Activated gamma-delta T cell treated with Interleukin-2 at 50 U/mL for 16 hours (primary cell): ENCODE results near the gene SH3GLB2.
"Not testable (repeated sequence)": the region's sequence is repeated elsewhere in the genome, so short reads cannot be mapped to it uniquely, and the experiment has no call there.

Experiments
- DNase-seq: peaks from one replicate; pipeline ENCODE4 v3.0.0-alpha.2; 2020

SH3GLB2 gene

DNA sequence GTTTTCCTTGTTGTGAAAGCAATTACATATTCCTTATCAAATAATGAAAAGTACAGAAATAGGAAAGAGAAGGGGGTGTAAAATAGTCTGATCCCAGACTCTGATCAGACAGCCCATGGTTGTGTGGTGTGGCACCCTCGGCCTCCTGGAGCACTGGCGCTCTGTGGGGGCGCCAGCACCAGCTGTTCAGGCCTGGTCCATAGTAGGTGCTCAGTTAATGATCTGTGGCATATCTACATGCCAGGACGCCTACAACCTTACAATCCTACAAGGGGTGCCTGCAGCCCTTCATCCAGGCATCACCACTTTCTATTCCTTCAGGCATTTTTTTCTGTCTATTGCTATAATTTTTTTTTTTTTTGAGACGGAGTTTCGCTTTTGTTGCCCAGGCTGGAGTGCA, 24.9 kb upstream of the SH3GLB2 start:
- no peak for DNase-seq

GRCh38 chr9:129052592-129052991, 24.5 kb upstream of the SH3GLB2 start:
- DNase-seq = no peak

GRCh38 chr9:129042016-129042415, 13.9 kb upstream of the SH3GLB2 start:
- no peak for DNase-seq

GRCh38 chr9:129040113-129040643, 12.0 kb upstream of the SH3GLB2 start:
- DNase-seq = no peak

DNA sequence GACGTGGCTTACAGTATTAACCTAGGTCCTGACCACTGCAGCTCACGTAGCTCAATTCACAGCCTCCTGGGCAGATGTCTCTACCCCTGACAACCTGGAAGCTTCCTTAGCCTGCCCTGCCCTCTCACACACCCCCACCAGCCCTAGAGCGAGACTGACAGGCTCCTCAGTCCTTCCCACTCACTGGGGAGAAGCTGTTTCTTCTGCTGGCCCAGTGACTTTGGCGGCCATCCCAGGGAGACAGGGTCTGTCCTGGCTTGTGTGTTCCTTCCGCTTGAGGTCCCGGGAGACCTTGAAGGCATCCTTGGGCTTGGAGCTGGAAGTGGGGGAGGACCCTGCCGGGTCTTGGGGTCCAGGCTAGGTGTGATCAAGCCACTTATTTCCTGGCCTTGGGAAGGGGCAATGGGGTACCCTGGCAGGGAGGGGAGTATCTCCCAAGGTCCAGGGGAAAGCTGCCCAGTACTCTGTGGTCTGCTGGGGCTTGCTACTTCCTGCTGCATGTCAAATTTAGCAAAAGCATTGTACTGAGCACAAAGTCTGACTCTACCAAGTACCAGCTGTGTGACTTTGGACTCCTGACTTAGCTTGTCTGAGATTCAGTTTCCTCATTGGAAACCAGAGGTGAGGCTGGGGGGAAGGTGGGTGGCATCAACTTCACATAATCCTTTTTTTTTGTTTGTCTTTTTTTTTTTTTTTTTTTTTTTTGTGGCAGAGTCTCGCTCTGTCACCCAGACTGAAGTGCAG, 10.2 kb upstream of the SH3GLB2 start:
- no peak for DNase-seq

DNA sequence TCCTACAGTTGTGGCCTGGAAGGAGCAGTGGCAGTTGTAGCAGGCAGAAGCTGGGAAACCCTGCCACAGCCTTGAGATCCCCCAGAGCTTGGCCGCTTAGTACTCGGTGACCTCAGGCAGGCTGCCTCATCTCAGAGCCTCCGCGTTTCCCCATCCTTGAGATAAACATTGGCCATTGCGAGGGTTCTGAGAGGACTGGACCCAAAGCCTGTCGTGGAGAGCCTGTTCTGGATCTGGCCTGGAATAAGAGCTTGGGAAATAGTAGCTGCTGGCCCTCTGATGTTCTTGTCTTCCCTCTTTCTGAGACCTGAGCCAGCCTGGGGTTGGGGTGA, 9.6 kb upstream of the SH3GLB2 start:
- DNase-seq = no peak

- DNase-seq = no peak
Observed at GRCh38 chr9:129036923-129037766, 9.0 kb upstream of the SH3GLB2 start.

DNA sequence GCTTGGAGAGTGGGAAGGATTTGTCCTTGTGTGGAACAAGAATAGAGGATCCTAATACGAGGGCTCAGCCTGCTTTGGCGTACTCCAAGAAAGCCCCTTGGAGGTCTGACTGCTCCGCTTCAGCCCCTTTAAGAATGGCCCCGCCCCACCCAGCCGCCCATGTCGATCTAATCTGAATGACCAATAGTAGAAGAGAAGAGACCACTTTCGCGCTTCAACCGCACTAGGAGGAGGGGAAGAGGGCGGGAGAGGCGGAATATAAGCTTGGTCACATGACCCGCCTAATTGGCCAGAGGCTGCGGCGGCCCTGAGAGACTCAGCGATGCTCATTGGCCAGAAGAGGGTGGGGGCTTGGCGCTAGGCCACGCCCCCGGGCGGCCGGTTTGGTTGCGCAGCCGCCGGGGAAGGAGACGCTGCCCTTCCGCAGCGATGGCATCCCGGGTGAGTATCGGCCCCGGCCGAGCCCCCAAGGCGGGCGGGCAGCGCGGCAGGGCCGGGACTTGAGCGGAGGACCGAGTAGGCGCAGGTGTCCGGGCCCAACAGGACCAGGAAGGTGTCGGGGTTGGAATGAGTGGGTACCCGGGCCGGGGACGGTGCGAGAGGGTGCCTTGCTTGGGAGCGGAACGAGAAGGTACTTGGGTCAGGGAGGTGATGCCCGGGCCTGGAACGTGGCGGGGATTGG, 8.3 kb upstream of the SH3GLB2 start, which contains the start of gene MIGA2:
MIGA2 (plus strand) TSS at position 386 of the 682 bp plus-strand sequence. CDS start 3,969 bp downstream, outside the sequence.
- DNase-seq = peak; percentile 95

DNA sequence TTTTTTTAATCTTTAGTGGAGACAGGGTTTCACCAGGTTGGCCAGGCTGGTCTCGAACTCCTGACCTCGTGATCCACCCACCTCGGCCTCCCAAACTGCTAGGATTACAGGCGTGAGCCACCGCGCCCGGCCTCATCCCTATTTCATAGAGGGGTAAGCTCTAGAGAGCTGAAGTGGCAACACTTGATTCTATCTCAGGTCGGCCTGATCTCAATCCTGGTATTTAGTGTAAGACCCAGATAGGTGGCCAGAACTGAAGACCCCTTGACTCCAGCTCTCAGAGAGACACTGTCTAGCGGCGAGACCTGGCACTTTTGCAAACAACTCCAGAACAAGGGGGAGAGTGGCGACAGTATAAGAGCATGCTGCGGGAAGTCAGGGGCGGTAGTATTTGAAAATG, 7.7 kb upstream of the SH3GLB2 start:
- DNase-seq = not testable (repeated sequence)

DNA sequence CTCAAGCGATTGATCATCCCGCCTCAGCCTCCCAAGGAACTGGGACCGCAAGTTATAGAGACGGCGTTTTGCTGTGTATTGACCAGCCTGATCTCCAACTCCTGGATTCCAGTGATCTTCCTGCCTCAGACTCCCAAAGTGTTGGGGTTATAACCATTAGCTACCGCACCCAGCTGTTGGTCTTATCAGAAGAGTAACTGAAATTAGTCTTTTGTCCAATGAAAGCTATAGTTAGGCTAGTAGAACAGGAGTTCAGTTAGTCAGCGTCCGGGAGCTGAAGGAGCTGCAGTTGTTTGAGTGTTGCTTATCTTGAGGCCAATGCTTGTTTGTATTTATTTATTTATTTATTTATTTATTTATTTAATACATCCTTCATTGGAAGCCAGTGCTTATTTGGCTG, 5.1 kb upstream of the SH3GLB2 start:
- no peak for DNase-seq

- DNase-seq = no peak
Observed at GRCh38 chr9:129032541-129033159, 4.5 kb upstream of the SH3GLB2 start.

DNA sequence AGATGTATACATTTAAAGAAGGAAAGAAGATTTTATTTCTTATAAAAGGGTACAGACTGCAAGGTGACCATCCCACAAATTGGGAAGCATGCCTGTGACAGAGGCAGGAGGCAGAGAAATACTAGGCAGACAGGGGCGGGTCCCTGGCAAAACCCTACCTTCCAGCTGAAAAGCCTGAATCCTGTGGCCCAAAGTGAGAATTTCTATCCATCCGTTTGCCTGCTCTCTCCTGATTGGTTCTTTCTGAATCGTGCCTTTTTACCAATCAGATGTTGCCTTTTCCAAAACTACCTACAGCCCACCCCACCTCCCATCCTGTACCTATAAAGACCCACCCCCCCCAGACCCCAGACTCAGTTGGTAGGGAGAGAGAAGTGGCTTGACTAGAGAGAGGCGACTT, 3.4 kb upstream of the SH3GLB2 start:
- no peak for DNase-seq

- no peak for DNase-seq
Observed at GRCh38 chr9:129030191-129030590, 2.1 kb upstream of the SH3GLB2 start.

DNA sequence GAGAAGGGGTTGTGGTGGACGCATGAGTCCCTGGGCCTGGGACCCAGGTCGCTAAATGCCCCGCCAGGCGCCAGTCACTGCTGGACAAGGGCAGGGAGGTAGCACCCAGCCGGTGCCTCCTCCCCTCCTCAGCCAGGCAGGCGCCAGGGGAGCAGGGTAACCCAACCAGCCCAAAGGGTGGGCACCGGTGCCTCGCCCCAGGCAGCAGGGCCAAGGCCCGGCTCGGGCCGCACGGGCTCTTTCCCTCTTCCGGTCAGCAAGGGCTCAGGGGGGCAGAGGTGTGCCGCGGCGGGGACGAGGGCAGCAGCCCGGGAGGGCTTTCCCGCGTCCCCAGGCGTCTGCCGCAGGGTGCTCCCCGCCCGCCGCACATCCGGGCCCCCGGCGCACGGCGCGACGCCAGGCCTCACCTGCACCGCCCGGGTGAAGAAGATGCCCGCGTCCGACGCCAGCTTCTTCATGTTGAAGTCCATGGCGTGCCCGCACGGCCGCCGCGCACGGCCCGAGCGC, 393 bp downstream of the SH3GLB2 start:
- DNase-seq = peak; percentile 74

- no peak for DNase-seq
Observed at GRCh38 chr9:129027224-129027684, 877 bp downstream of the SH3GLB2 start.

GRCh38 chr9:129026442-129027223, 1.5 kb downstream of the SH3GLB2 start:
- no peak for DNase-seq

GRCh38 chr9:129023908-129024233, 4.3 kb downstream of the SH3GLB2 start:
- DNase-seq = no peak

GRCh38 chr9:129023036-129023907, 4.9 kb downstream of the SH3GLB2 start:
- DNase-seq = no peak

GRCh38 chr9:129022037-129022436, 6.1 kb downstream of the SH3GLB2 start:
- DNase-seq = no peak

GRCh38 chr9:129021091-129021490, 7.0 kb downstream of the SH3GLB2 start:
- DNase-seq = no peak

GRCh38 chr9:129014608-129015007, 13.5 kb downstream of the SH3GLB2 start:
- DNase-seq = no peak
